Fibroblast of the aortic adventitia (primary cell): ENCODE data around the gene ARHGDIA. TPM values are rescaled to one million over a fixed set of nuclear protein-coding genes. Genes with fewer than 3 reads are reported as not detected.

ENCODE experiments used
- DNase-seq: peaks from one replicate; pipeline ENCODE4 v3.0.0-alpha.2; 2010; ENCODE audit warnings: low read depth
- H3K4me3 ChIP-seq: 2 replicates; pipeline ENCODE4 v1.5.1; 2011; ENCODE audit warnings: low read depth, mild to moderate bottlenecking, control low read depth, low read length, moderate library complexity
- CTCF ChIP-seq: IDR thresholded peaks from 2 replicates; pipeline ENCODE4 v1.5.1; 2011; ENCODE audit warnings: mild to moderate bottlenecking, low read length, control low read depth, inconsistent platforms; ENCODE audit not compliant: insufficient read depth
- total RNA-seq: library from RNA; depleted of rRNA; stranded (reverse); fragments of >200 nt; gene quantifications from 2 replicates; pipeline ENCODE4 v1.2.3, GENCODE V29; 2012; ENCODE audit warnings: low replicate concordance

Gene ARHGDIA
- total RNA-seq, 1 donor: 149 TPM

- no peak for TF ChIP-seq CTCF
- H3K4me3 ChIP-seq: no peak overlapping the region
- no peak for DNase-seq
Observed at GRCh38 chr17:81905993-81906392, 34.9 kb upstream of the ARHGDIA start.

- DNase-seq: no peak
- no peak overlapping the region for H3K4me3 ChIP-seq
- no peak for TF ChIP-seq CTCF
Observed at GRCh38 chr17:81905424-81905875, 34.3 kb upstream of the ARHGDIA start.

GRCh38 chr17:81904600-81905423 is 33.7 kb upstream of the ARHGDIA start:
- no peak overlapping the region for H3K4me3 ChIP-seq
- TF ChIP-seq CTCF: no peak

GRCh38 chr17:81903896-81904599 is 32.9 kb upstream of the ARHGDIA start:
- H3K4me3 ChIP-seq: no peak overlapping the region
- no peak for TF ChIP-seq CTCF
- no peak for DNase-seq

More at GRCh38 chr17:81904600-81905423, 33.7 kb upstream of the ARHGDIA start:
- no peak for DNase-seq

- DNase-seq: no peak
- TF ChIP-seq CTCF: no peak
- no peak overlapping the region for H3K4me3 ChIP-seq
Observed at GRCh38 chr17:81903415-81903831, 32.3 kb upstream of the ARHGDIA start.

GRCh38 chr17:81902653-81903414 is 31.7 kb upstream of the ARHGDIA start:
- no peak for DNase-seq
- no peak for TF ChIP-seq CTCF
- H3K4me3 ChIP-seq: no peak overlapping the region
